ENCODE measurements around the gene GNAO1.

Gene GNAO1

DNA sequence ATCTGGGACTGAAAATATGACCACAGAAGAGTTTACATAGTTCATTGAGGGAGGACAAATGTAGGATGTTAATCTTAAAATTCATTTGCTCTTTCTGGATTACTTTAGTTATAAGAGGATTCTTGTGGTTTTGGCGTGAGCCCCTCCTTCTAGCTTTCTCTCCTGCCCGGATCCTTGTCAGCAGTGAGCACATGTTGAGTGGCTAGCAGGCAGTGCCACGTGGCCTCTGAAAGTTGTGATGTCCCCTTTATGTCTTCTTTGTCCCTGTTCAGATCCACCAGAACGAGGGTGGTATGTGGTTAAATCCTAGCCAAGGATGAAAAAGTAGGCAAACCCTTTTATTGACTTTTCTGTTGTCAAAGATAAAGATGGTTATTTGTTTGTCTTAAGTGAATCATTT is 83.8 kb downstream of the GNAO1 start:
- H3K9me2 ChIP-seq (replicated peaks; ENCODE audit: insufficient read depth, low read length), result no peaks in the 10 kb centered on the region
- H3K9ac ChIP-seq (ENCODE audit: low read length), result no peak overlapping the region
- TF ChIP-seq, protein P1, sequence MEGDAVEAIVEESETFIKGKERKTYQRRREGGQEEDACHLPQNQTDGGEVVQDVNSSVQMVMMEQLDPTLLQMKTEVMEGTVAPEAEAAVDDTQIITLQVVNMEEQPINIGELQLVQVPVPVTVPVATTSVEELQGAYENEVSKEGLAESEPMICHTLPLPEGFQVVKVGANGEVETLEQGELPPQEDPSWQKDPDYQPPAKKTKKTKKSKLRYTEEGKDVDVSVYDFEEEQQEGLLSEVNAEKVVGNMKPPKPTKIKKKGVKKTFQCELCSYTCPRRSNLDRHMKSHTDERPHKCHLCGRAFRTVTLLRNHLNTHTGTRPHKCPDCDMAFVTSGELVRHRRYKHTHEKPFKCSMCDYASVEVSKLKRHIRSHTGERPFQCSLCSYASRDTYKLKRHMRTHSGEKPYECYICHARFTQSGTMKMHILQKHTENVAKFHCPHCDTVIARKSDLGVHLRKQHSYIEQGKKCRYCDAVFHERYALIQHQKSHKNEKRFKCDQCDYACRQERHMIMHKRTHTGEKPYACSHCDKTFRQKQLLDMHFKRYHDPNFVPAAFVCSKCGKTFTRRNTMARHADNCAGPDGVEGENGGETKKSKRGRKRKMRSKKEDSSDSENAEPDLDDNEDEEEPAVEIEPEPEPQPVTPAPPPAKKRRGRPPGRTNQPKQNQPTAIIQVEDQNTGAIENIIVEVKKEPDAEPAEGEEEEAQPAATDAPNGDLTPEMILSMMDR (IDR thresholded peaks at IDR 0.05; ENCODE audit: low read length), result no peak
- TF ChIP-seq EZH2 (optimal IDR thresholded peaks at IDR 0.05; ENCODE audit: low read depth, low read length) (no peak), EZH2phosphoT487 (IDR thresholded peaks at IDR 0.05; ENCODE audit: low read length) (no peak)
- H3K4me3 ChIP-seq (ENCODE audit: low read length), result no peak overlapping the region
- DNase-seq, result no peak
- H4K20me1 ChIP-seq (ENCODE audit: insufficient read depth, low read length), result no peaks in the 10 kb centered on the region
- H3K79me2 ChIP-seq (ENCODE audit: low read length), result no peaks in the 10 kb centered on the region
- no peaks in the 10 kb centered on the region for H3F3A ChIP-seq (ENCODE audit: insufficient read depth, low read length)
- H2AFZ ChIP-seq (ENCODE audit: low read length), result no peak overlapping the region
- H3K27me3 ChIP-seq (replicated peaks; ENCODE audit: insufficient read depth, low read length), result no peaks in the 10 kb centered on the region
- no peaks in the 10 kb centered on the region for H3K36me3 ChIP-seq (replicated peaks; ENCODE audit: insufficient read depth, low read length)
- H3K4me2 ChIP-seq (ENCODE audit: low read depth, low read length), result no peak overlapping the region
- no peak overlapping the region for H3K27ac ChIP-seq (ENCODE audit: low read length)
- H3K9me3 ChIP-seq (replicated peaks; ENCODE audit: insufficient read depth, low read length), result no peaks in the 10 kb centered on the region
- H3K4me1 ChIP-seq (ENCODE audit: low read length), result no peaks in the 10 kb centered on the region

- Histone ChIP-seq H3K4me1 (ENCODE audit: low read length) (no peaks in the 10 kb centered on the region), H3K27me3 (replicated peaks; ENCODE audit: insufficient read depth, low read length) (no peaks in the 10 kb centered on the region), H4K20me1 (ENCODE audit: insufficient read depth, low read length) (no peaks in the 10 kb centered on the region), H3K4me2 (ENCODE audit: low read depth, low read length) (no peak overlapping the region), H3K79me2 (ENCODE audit: low read length) (no peaks in the 10 kb centered on the region), H3K9ac (ENCODE audit: low read length) (no peak overlapping the region), H3K9me3 (replicated peaks; ENCODE audit: insufficient read depth, low read length) (no peaks in the 10 kb centered on the region), H3K9me2 (replicated peaks; ENCODE audit: insufficient read depth, low read length) (no peaks in the 10 kb centered on the region), H3K4me3 (ENCODE audit: low read length) (no peak overlapping the region), H3K27ac (ENCODE audit: low read length) (no peak overlapping the region), H3F3A (ENCODE audit: insufficient read depth, low read length) (no peaks in the 10 kb centered on the region), H3K36me3 (replicated peaks; ENCODE audit: insufficient read depth, low read length) (no peaks in the 10 kb centered on the region), H2AFZ (ENCODE audit: low read length) (no peak overlapping the region)
- DNase-seq, result no peak
- TF ChIP-seq EZH2phosphoT487 (IDR thresholded peaks at IDR 0.05; ENCODE audit: low read length), result no peak
- TF ChIP-seq, protein P1 (IDR thresholded peaks at IDR 0.05; ENCODE audit: low read length), result no peak
- no peak for TF ChIP-seq EZH2 (optimal IDR thresholded peaks at IDR 0.05; ENCODE audit: low read depth, low read length)
These were observed 84.5 kb downstream of the GNAO1 start for GRCh38 chr16:56275801-56276200.

GRCh38 chr16:56277075-56277474 is 85.8 kb downstream of the GNAO1 start:
- Histone ChIP-seq H3K4me3 (ENCODE audit: low read length) (no peak overlapping the region), H3K9me3 (replicated peaks; ENCODE audit: insufficient read depth, low read length) (no peaks in the 10 kb centered on the region), H3F3A (ENCODE audit: insufficient read depth, low read length) (no peaks in the 10 kb centered on the region), H3K79me2 (ENCODE audit: low read length) (no peaks in the 10 kb centered on the region), H3K27me3 (replicated peaks; ENCODE audit: insufficient read depth, low read length) (no peaks in the 10 kb centered on the region), H2AFZ (ENCODE audit: low read length) (no peak overlapping the region), H3K9ac (ENCODE audit: low read length) (no peak overlapping the region), H3K4me1 (ENCODE audit: low read length) (no peaks in the 10 kb centered on the region), H3K36me3 (replicated peaks; ENCODE audit: insufficient read depth, low read length) (no peaks in the 10 kb centered on the region), H4K20me1 (ENCODE audit: insufficient read depth, low read length) (no peaks in the 10 kb centered on the region), H3K9me2 (replicated peaks; ENCODE audit: insufficient read depth, low read length) (no peaks in the 10 kb centered on the region), H3K4me2 (ENCODE audit: low read depth, low read length) (no peak overlapping the region), H3K27ac (ENCODE audit: low read length) (no peak overlapping the region)
- no peak for TF ChIP-seq EZH2 (optimal IDR thresholded peaks at IDR 0.05; ENCODE audit: low read depth, low read length)
- TF ChIP-seq, protein P1 (IDR thresholded peaks at IDR 0.05; ENCODE audit: low read length), result no peak
- TF ChIP-seq EZH2phosphoT487 (IDR thresholded peaks at IDR 0.05; ENCODE audit: low read length), result no peak
- DNase-seq, result no peak

Data from MM.1S (cell line).